Mucosa of descending colon (tissue), 3 donors: ENCODE data around the gene POU6F2. TPM values are rescaled to one million over a fixed set of nuclear protein-coding genes. Genes with fewer than 3 reads are reported as not detected.

Experiments
- ATAC-seq: fragments of 200-7000 bp; cut with Tn5 transposase; one replicate; pipeline ENCODE4 v1.9.1; 2020; ENCODE audit warnings: mild to moderate bottlenecking, moderate library complexity
- DNase-seq, 3 donors: peaks; one replicate each; pipeline ENCODE4 v3.0.0-alpha.2; 2020
- H3K36me3 ChIP-seq: fragments of 200-600 bp; one replicate; pipeline ENCODE4 v1.8.0; 2021; ENCODE audit warnings: low read depth, mild to moderate bottlenecking
- H3K4me1 ChIP-seq: fragments of 200-600 bp; one replicate; pipeline ENCODE4 v1.8.0; 2021; ENCODE audit warnings: low read depth, mild to moderate bottlenecking
- H3K4me3 ChIP-seq: fragments of 200-600 bp; one replicate; pipeline ENCODE4 v1.8.0; 2021; ENCODE audit warnings: mild to moderate bottlenecking
- H3K9me3 ChIP-seq: fragments of 200-600 bp; one replicate; pipeline ENCODE4 v1.8.0; 2021; ENCODE audit warnings: mild to moderate bottlenecking
- CTCF ChIP-seq: fragments of 200-600 bp; IDR thresholded peaks from one replicate; pipeline ENCODE4 v1.8.0; 2022; ENCODE audit warnings: antibody characterized with exemption, mild to moderate bottlenecking
- intact Hi-C, 2 donors: fragments of 100-400 bp; cut with DNase I in 1 of 2; cut with micrococcal nuclease in 1 of 2; formaldehyde crosslinking; loops; one replicate each; pipeline versions ENCODE4 v1.11.0 to v1.11.1; 2022; cut with DNase I, micrococcal nuclease
- total RNA-seq, 3 donors: library from RNA; stranded (reverse); fragmentation: NEBNext Ultra II Directional in 2 of 3; extraction: Animal tissue kit (Norgen Biotek cat#: 25700) in 2 of 3; gene quantifications; one replicate each; pipeline versions ENCODE4 v1.2.1 to v1.2.4, GENCODE V29; 2021 to 2023
- donor health status: DM: no; HTN: no; CAD: no; lungs with moderate emphysema.
- donor health status: DM: no; HTN: no; CAD: no.
- donor health status: DM: no; HTN: yes; CAD: no.

POU6F2 gene
- total RNA-seq, 3 donors from 2014 or later, result 0.90 TPM; not detected in 2

DNA sequence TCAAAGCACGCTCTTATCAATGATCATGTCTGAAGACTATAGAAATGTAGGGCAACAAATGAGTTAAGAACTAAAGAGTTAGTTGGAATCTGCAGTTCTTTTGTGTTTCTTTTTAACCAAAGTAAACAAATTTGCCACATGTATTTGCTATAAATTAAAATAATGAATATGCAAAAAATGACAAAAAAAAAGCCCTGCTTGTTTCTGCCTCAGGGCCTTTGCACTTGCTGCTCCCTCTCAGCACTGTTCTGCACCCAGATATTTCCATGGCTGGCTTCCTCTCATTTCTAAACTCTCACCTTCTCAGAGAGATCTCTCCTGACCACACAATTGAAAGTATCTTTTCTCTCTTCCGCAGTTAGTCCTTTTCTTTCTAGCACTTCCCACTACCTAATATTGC lies 406.7 kb downstream of the POU6F2 start:
- Histone ChIP-seq H3K4me1 (no peaks in the 10 kb centered on the region), H3K9me3 (no peaks in the 10 kb centered on the region), H3K4me3 (no peak overlapping the region), H3K36me3 (no peaks in the 10 kb centered on the region)
- no peak for TF ChIP-seq CTCF
- no peak for ATAC-seq
- DNase-seq, result no peak
- intact Hi-C loops, result no loop called here

- Histone ChIP-seq H3K4me3 (no peak overlapping the region), H3K4me1 (no peaks in the 10 kb centered on the region), H3K9me3 (no peaks in the 10 kb centered on the region), H3K36me3 (no peaks in the 10 kb centered on the region)
- intact Hi-C loops, result no loop called here
- no peak for TF ChIP-seq CTCF
- ATAC-seq (no peak), DNase-seq (no peak)
Measured at GRCh38 chr7:39386718-39387117, 409.0 kb downstream of the POU6F2 start.

DNA sequence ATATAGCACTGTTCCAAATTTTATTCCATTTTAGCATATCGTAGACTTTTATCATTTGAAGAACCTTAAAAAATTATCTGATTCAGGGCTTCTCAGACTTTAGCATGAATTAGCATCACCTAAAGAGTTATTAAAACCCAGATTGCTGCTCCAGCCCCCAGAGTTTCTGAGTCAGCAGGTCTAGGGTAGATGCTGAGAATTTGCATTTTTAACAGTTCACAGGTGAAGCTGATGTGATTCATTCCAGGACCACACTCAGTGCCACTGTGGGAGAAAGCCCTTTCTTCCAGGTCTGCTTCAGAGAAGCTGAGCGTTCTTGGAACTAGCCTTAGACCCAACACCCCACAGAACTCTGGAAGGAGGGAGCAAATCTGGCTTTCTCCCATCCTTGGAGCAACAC lies 414.4 kb downstream of the POU6F2 start:
- ATAC-seq (no peak), DNase-seq (no peak)
- no peak for TF ChIP-seq CTCF
- Histone ChIP-seq H3K9me3 (no peaks in the 10 kb centered on the region), H3K4me1 (no peaks in the 10 kb centered on the region), H3K4me3 (no peak overlapping the region), H3K36me3 (no peaks in the 10 kb centered on the region)
- intact Hi-C loops, result no loop called here

GRCh38 chr7:39394105-39394680 lies 416.5 kb downstream of the POU6F2 start:
- Histone ChIP-seq H3K4me3 (no peak overlapping the region), H3K9me3 (no peaks in the 10 kb centered on the region), H3K36me3 (no peaks in the 10 kb centered on the region), H3K4me1 (no peaks in the 10 kb centered on the region)
- DNase-seq (no peak), ATAC-seq (no peak)
- no peak for TF ChIP-seq CTCF
- intact Hi-C loops, result no loop called here

- Histone ChIP-seq H3K9me3 (no peaks in the 10 kb centered on the region), H3K4me3 (no peak overlapping the region), H3K36me3 (no peaks in the 10 kb centered on the region), H3K4me1 (no peaks in the 10 kb centered on the region)
- no peak for TF ChIP-seq CTCF
- intact Hi-C loops, result no loop called here
- DNase-seq (no peak), ATAC-seq (no peak)
Measured at GRCh38 chr7:39399458-39399857, 421.7 kb downstream of the POU6F2 start.

DNA sequence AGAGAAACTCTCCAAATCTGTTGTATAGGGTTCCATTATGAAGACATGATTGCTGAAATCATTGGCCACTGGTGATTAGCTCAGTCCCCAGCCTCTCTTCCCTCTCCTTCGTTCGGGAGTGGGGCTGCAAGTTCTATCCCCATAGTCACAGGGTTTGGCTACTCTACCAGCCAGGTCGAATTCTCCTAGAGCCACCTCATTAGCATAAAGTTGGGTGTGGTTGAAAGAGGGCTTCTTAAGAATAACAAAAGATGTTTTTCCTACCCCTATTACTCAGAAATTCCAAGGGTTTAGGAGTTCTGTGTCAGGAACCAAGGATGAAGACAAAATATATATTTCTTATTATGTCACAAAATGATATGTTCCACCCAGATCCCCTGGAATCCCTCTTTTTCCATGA lies 422.3 kb downstream of the POU6F2 start:
- H3K4me3 ChIP-seq, result no peak overlapping the region
- intact Hi-C loops, result no loop called here
- DNase-seq (no peak), ATAC-seq (no peak)
- no peaks in the 10 kb centered on the region for H3K9me3 ChIP-seq
- H3K36me3 ChIP-seq, result no peaks in the 10 kb centered on the region
- TF ChIP-seq CTCF, result no peak
- H3K4me1 ChIP-seq, result no peaks in the 10 kb centered on the region
